Thyroid gland (tissue), 4 donors: Measurements from ENCODE around the gene ZSCAN25.
"Not testable (repeated sequence)": the region's sequence is repeated elsewhere in the genome, so short reads cannot be mapped to it uniquely, and the experiment has no call there.

Source experiments
- CTCF ChIP-seq, 6 experiments: fragments of 200-600 bp in 3 of 6; fragments of 450-650 bp in 3 of 6; sonication (generic) in 3 of 6; IDR thresholded peaks; one replicate each; pipeline ENCODE4 v1.5.1; 2016 to 2019; ENCODE audit warnings: antibody characterized with exemption in 6 of 6, mild to moderate bottlenecking in 2 of 6, inconsistent platforms in 1 of 6, moderate library complexity in 1 of 6
- POLR2A ChIP-seq, 2 donors: fragments of 450-650 bp; IDR thresholded peaks; one replicate each; pipeline ENCODE4 v1.6.1; 2017; ENCODE audit warnings: antibody characterized with exemption in 2 of 2, mild to moderate bottlenecking in 2 of 2, moderate library complexity in 1 of 2

GRCh38 chr7:99637414-99637813 lies 20.7 kb downstream of the ZSCAN25 start:
- TF ChIP-seq POLR2A, CTCF (IDR thresholded peaks at IDR 0.05): not testable (repeated sequence)
